K562 (cell line): ENCODE data around the gene RHEBL1. TPM values are rescaled to one million over a fixed set of nuclear protein-coding genes. Genes with fewer than 3 reads are reported as not detected.

Source experiments
- ATAC-seq: fragments of 200-7000 bp; cut with Tn5 transposase; 3 replicates; pipeline ENCODE4 v1.9.1; 2020; ENCODE audit warnings: moderate library complexity
- BruUV-seq: library from RNA; stranded (reverse); fragments of 400-500 nt; replicated peaks from 2 replicates; lab custom pipeline; 2021; lab: Mats Ljungman, UMichigan
- CTCF ChIA-PET: fragments of 300-600 bp; formaldehyde crosslinking; extraction: SDS; loops from one replicate; lab custom pipeline; 2021; ENCODE audit warnings: low intra/inter-chr PET ratio; lab: Yijun Ruan, JAX
- POLR2A ChIA-PET: fragments of 300-600, 350-650 bp; sonication (Branson Sonifier 250); formaldehyde crosslinking; extraction: SDS; loops from one replicate; lab custom pipeline; 2021; ENCODE audit warnings: antibody characterized with exemption, inconsistent platforms; lab: Yijun Ruan, JAX
- DNase-seq, 4 experiments: peaks; one replicate each; pipeline versions ENCODE4 v3.0.0 to v3.0.0-alpha.2; 2011 to 2018; ENCODE audit warnings: low spot score in 3 of 4, mixed read lengths in 3 of 4; ENCODE audit errors: extremely low read depth in 1 of 4
- FAIRE-seq: peaks from 2 replicates; lab custom pipeline; 2011; peaks lifted over from hg19 to GRCh38; lab: Jason Lieb, UNC
- H2AFZ ChIP-seq: 2 replicates; pipeline ENCODE4 v1.6.0; 2011; ENCODE audit warnings: low read depth, low read length, control low read depth, inconsistent platforms
- H3K27ac ChIP-seq: fragments of 200-600 bp; 3 replicates; pipeline ENCODE4 v1.8.0; 2011; ENCODE audit warnings: low read depth, mild to moderate bottlenecking, control low read depth, inconsistent platforms, low read length, moderate library complexity, mixed read lengths; ENCODE audit errors: extremely low read depth
- H3K27me3 ChIP-seq, 2 experiments: fragments of 300-600 bp in 1 of 2; 2 replicates in 1 of 2; 3 replicates in 1 of 2; pipeline versions ENCODE4 v1.6.0 to v1.8.0; 2011; ENCODE audit warnings: inconsistent platforms in 2 of 2, low read length in 2 of 2, mild to moderate bottlenecking in 1 of 2, mixed read lengths in 1 of 2, moderate library complexity in 1 of 2; ENCODE audit not compliant: control insufficient read depth in 2 of 2, insufficient read depth in 2 of 2
- H3K36me3 ChIP-seq: fragments of 300-600 bp; 3 replicates; pipeline ENCODE4 v1.8.0; 2011; ENCODE audit warnings: mild to moderate bottlenecking, low read length, inconsistent platforms; ENCODE audit not compliant: control insufficient read depth, insufficient read depth
- H3K4me1 ChIP-seq, 2 experiments: fragments of 200-600 bp in 1 of 2; replicated peaks in 1 of 2; 2 replicates in 1 of 2; 3 replicates in 1 of 2; pipeline versions ENCODE4 v1.5.1 to v1.8.0; 2011; ENCODE audit warnings: inconsistent platforms in 2 of 2, low read length in 2 of 2, mild to moderate bottlenecking in 1 of 2, mixed read lengths in 1 of 2, moderate library complexity in 1 of 2; ENCODE audit not compliant: control insufficient read depth in 2 of 2, insufficient read depth in 2 of 2
- H3K4me2 ChIP-seq: 2 replicates; pipeline ENCODE4 v1.6.1; 2011; ENCODE audit warnings: low read length, control low read depth, inconsistent platforms, mixed read lengths; ENCODE audit not compliant: insufficient read depth
- H3K4me3 ChIP-seq: fragments of 200-600 bp; sonication (generic), shearing (Covaris generic); 2 replicates; pipeline ENCODE4 v1.5.1; 2016; ENCODE audit warnings: control low read depth, inconsistent platforms
- H3K79me2 ChIP-seq: fragments of 200-600 bp; 3 replicates; pipeline ENCODE4 v1.8.0; 2011; ENCODE audit warnings: low read length, inconsistent platforms; ENCODE audit not compliant: control insufficient read depth, insufficient read depth
- H3K9ac ChIP-seq, 2 experiments: 2 replicates each; pipeline versions ENCODE4 v1.6.0 to v1.6.1; 2011; ENCODE audit warnings: low read depth in 2 of 2, low read length in 2 of 2, control low read depth in 1 of 2, inconsistent platforms in 1 of 2, mild to moderate bottlenecking in 1 of 2, mixed read lengths in 1 of 2; ENCODE audit not compliant: insufficient read depth in 1 of 2
- H3K9me1 ChIP-seq: one replicate; pipeline ENCODE4 v1.6.0; 2011; ENCODE audit warnings: inconsistent platforms, mild to moderate bottlenecking, low read length, moderate library complexity; ENCODE audit not compliant: control insufficient read depth, insufficient read depth
- H3K9me3 ChIP-seq: replicated peaks from 2 replicates; pipeline ENCODE4 v1.5.1; 2011; ENCODE audit warnings: low read depth, low read length, inconsistent platforms; ENCODE audit not compliant: control insufficient read depth, insufficient read depth
- H4K20me1 ChIP-seq: replicated peaks from 2 replicates; pipeline ENCODE4 v1.6.1; 2011; ENCODE audit warnings: low read length, inconsistent platforms, mixed read lengths; ENCODE audit not compliant: control insufficient read depth, insufficient read depth
- C11orf30 ChIP-seq: fragments of 450-650 bp; IDR thresholded peaks from 2 replicates; pipeline ENCODE4 v1.6.1; 2016; ENCODE audit warnings: low read depth, mild to moderate bottlenecking
- NCOA4 ChIP-seq: fragments of 450-650 bp; IDR thresholded peaks from 2 replicates; pipeline ENCODE4 v1.6.1; 2018; ENCODE audit warnings: mild to moderate bottlenecking; ENCODE audit not compliant: partially characterized antibody
- NFXL1 ChIP-seq: fragments of 450-650 bp; formaldehyde crosslinking; IDR thresholded peaks from 2 replicates; pipeline ENCODE4 v1.4.0; 2021; ENCODE audit warnings: mild to moderate bottlenecking
- NR0B1 ChIP-seq: fragments of 450-650 bp; IDR thresholded peaks from one replicate; pipeline ENCODE4 v1.6.1; 2018; ENCODE audit warnings: mild to moderate bottlenecking, moderate library complexity; ENCODE audit not compliant: partially characterized antibody
- TCFL5 ChIP-seq: fragments of 250-450 bp; sonication (Bioruptor Pico); conservative IDR thresholded peaks from 2 replicates; pipeline ENCODE4 v1.6.1; 2021; ENCODE audit warnings: mild to moderate bottlenecking, moderate library complexity, matching md5 sums
- TRIM25 ChIP-seq: fragments of 450-650 bp; IDR thresholded peaks from 2 replicates; pipeline ENCODE4 v1.7.0; 2016; ENCODE audit warnings: borderline replicate concordance
- WGBS: fragments of 100-300 bp; shearing (Covaris generic); methylation state at CpG from one replicate; pipeline ENCODE4 v1.1.6; 2016; ENCODE audit warnings: low coverage, mixed read lengths; ENCODE audit not compliant: insufficient coverage; ENCODE audit errors: missing lambda C conversion rate; 5-methylcytosine and 5-hydroxymethylcytosine counted together
- in situ Hi-C: fragments of 300-500 bp; cut with MboI; formaldehyde crosslinking; loops from 4 replicates; pipeline ENCODE4 v1.15.0; 2018; ENCODE audit warnings: inconsistent platforms, mixed read lengths
- intact Hi-C: fragments of 100-400 bp; cut with micrococcal nuclease; formaldehyde crosslinking; loops from 2 replicates; pipeline ENCODE4 v1.14.2; 2022
- polyA plus RNA-seq, 8 experiments: library from polyadenylated mRNA; depleted of rRNA in 4 of 8; stranded (reverse) in 5 of 8; unstranded in 3 of 8; fragments of >200 nt; fragmentation: Nextera tagmentation in 2 of 8; fragmentation: Illumina TruSeq in 1 of 8; extraction: Ambion mirVana in 2 of 8; extraction: Trizol in 1 of 8; gene quantifications; 2 replicates each; pipeline versions ENCODE4 v1.2.1 to v1.2.3, GENCODE V29; 2011 to 2014; ENCODE audit warnings: inconsistent platforms in 1 of 8, missing spikeins in 1 of 8
- total RNA-seq, 7 experiments: library from RNA; depleted of rRNA in 6 of 7; stranded (reverse); fragments of >200 nt in 6 of 7; fragmentation: Illumina TruSeq in 2 of 7; extraction: Trizol in 2 of 7; gene quantifications; 2 replicates each; pipeline versions ENCODE4 v1.2.1 to v1.2.3, GENCODE V29; 2011 to 2021; ENCODE audit warnings: low replicate concordance in 1 of 7
- TF ChIP-seq, protein P1 (sequence below): fragments of 450-650 bp; IDR thresholded peaks from 2 replicates; pipeline ENCODE4 v1.7.1; 2018; ENCODE audit warnings: mild to moderate bottlenecking, low read depth; ENCODE audit not compliant: partially characterized antibody
- TF ChIP-seq, protein P2 (sequence below), 2 experiments: fragments of 450-650 bp; IDR thresholded peaks; 2 replicates each; pipeline ENCODE4 v1.6.1; 2018; ENCODE audit warnings: mild to moderate bottlenecking in 2 of 2, low read depth in 1 of 2; ENCODE audit not compliant: partially characterized antibody in 2 of 2

RHEBL1 gene
- total and polyA plus RNA-seq, 9 of the 15 experiments (the other 6 are each of a cell fraction or from before 2014, with no cell fraction given), result 4.3 to 36.1 (median 8.2) TPM

GRCh38 chr12:49055978-49056754 is 13.6 kb downstream of the RHEBL1 start (continued):
- TF ChIP-seq, protein P1, sequence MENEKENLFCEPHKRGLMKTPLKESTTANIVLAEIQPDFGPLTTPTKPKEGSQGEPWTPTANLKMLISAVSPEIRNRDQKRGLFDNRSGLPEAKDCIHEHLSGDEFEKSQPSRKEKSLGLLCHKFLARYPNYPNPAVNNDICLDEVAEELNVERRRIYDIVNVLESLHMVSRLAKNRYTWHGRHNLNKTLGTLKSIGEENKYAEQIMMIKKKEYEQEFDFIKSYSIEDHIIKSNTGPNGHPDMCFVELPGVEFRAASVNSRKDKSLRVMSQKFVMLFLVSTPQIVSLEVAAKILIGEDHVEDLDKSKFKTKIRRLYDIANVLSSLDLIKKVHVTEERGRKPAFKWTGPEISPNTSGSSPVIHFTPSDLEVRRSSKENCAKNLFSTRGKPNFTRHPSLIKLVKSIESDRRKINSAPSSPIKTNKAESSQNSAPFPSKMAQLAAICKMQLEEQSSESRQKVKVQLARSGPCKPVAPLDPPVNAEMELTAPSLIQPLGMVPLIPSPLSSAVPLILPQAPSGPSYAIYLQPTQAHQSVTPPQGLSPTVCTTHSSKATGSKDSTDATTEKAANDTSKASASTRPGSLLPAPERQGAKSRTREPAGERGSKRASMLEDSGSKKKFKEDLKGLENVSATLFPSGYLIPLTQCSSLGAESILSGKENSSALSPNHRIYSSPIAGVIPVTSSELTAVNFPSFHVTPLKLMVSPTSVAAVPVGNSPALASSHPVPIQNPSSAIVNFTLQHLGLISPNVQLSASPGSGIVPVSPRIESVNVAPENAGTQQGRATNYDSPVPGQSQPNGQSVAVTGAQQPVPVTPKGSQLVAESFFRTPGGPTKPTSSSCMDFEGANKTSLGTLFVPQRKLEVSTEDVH, result no peak

GRCh38 chr12:49055092-49055491 is 14.7 kb downstream of the RHEBL1 start:
- Histone ChIP-seq H3K9ac (0 out of 4 replicates have a peak overlapping the region, but pooled peaks of 1 of the 2 experiments have one; percentile 38), H3K4me2 (no peak overlapping the region), H2AFZ (no peak overlapping the region), H3K36me3 (peaks cover 69% of the 10 kb centered on the region), H3K9me1 (peaks cover 4% of the 10 kb centered on the region), H3K27ac (no peak overlapping the region; the same call in 2 of the 3 replicates), H3K9me3 (no peaks in the 10 kb centered on the region), H3K79me2 (peaks cover 70% of the 10 kb centered on the region), H3K4me3 (no peak overlapping the region), H3K4me1 (peaks cover 12 to 15% of the 10 kb centered on the region in 2 experiments; a peak in 4 of 5 replicates), H4K20me1 (peaks cover 54% of the 10 kb centered on the region), H3K27me3 (no peaks in the 10 kb centered on the region)
- no TSS peak for BruUV-seq
- intact Hi-C loops (no loop called here), in situ Hi-C loops (no loop called here)
- ChIA-PET POLR2A (interaction anchor here (0.7 to 6.4 kb wide), 6 partner anchors 7 to 76 kb away, joined by 4 to 40 read pairs (median 8); partner anchors contain the start of gene TUBA1B), CTCF (no interaction called here)
- DNase-seq, result no peak
- no peak for ATAC-seq
- WGBS, result 78% methylated on average over 4 of the region's 4 CpGs
- FAIRE-seq, result no peak
- TF ChIP-seq NCOA4, result no peak
- TF ChIP-seq NR0B1, result no peak
- no peak for TF ChIP-seq TCFL5
- no peak for TF ChIP-seq TRIM25
- TF ChIP-seq, protein P2, sequence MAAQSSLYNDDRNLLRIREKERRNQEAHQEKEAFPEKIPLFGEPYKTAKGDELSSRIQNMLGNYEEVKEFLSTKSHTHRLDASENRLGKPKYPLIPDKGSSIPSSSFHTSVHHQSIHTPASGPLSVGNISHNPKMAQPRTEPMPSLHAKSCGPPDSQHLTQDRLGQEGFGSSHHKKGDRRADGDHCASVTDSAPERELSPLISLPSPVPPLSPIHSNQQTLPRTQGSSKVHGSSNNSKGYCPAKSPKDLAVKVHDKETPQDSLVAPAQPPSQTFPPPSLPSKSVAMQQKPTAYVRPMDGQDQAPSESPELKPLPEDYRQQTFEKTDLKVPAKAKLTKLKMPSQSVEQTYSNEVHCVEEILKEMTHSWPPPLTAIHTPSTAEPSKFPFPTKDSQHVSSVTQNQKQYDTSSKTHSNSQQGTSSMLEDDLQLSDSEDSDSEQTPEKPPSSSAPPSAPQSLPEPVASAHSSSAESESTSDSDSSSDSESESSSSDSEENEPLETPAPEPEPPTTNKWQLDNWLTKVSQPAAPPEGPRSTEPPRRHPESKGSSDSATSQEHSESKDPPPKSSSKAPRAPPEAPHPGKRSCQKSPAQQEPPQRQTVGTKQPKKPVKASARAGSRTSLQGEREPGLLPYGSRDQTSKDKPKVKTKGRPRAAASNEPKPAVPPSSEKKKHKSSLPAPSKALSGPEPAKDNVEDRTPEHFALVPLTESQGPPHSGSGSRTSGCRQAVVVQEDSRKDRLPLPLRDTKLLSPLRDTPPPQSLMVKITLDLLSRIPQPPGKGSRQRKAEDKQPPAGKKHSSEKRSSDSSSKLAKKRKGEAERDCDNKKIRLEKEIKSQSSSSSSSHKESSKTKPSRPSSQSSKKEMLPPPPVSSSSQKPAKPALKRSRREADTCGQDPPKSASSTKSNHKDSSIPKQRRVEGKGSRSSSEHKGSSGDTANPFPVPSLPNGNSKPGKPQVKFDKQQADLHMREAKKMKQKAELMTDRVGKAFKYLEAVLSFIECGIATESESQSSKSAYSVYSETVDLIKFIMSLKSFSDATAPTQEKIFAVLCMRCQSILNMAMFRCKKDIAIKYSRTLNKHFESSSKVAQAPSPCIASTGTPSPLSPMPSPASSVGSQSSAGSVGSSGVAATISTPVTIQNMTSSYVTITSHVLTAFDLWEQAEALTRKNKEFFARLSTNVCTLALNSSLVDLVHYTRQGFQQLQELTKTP (IDR thresholded peaks at IDR 0.05; ENCODE audit: low read depth in 1 of 2, partially characterized antibody in 2 of 2), result no peak
- no peak for TF ChIP-seq NFXL1 (CRISPR knock-in tag)
- TF ChIP-seq C11orf30, result no peak
